ENCODE measurements around the gene TGFB2.

TGFB2 gene

DNA sequence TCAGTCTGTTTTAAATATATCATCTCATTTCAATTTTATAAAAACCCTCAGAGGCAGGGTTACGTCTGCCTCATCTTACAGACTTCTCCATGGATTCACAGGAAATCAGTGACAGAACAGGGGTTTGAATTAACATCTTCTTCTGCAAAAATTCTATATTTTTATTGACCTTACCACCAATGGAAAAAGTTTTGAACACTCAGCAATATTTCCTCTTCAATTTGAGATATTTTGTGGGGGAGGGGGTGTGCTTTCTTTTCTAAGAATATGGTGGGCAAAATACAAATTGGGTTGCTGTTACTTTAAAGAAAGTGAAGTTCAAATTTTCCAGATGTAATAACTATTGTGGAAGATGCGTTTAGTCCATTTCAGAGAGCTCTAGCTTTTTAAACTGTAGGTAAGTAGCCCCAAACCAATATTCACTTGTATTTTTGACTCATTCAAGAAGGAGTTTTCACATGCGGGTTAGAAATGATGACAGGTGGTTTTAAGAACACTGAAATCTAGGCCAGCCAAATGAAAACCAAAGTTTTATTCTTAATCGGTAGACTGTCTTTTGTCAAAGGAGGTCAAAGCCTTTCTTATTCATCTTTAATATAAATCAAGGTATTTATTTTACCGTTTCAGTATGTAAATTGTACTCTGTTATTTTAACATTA is 17.4 kb downstream of the TGFB2 start:
- DNase-seq (ENCODE audit: low spot score) = no peak

DNA sequence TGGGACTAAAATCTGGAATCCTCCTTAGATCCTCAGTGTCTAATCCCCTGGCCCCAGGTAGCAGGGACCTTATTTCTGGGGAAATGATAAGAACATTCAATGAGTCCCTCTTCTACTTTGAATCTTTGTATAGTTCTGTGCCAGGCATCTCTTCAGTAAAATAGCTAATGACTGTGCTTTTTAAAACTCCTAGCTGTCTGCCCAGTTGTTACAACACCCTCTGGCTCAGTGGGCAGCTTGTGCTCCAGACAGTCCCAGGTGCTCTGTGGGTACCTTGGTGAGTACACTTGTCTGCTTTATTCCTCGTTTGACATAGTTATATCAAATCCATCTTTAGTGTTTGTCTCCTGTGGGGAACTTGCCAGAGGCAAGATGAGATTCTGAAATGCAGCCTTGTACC is 18.0 kb downstream of the TGFB2 start:
- no peak for DNase-seq (ENCODE audit: low spot score)

DNA sequence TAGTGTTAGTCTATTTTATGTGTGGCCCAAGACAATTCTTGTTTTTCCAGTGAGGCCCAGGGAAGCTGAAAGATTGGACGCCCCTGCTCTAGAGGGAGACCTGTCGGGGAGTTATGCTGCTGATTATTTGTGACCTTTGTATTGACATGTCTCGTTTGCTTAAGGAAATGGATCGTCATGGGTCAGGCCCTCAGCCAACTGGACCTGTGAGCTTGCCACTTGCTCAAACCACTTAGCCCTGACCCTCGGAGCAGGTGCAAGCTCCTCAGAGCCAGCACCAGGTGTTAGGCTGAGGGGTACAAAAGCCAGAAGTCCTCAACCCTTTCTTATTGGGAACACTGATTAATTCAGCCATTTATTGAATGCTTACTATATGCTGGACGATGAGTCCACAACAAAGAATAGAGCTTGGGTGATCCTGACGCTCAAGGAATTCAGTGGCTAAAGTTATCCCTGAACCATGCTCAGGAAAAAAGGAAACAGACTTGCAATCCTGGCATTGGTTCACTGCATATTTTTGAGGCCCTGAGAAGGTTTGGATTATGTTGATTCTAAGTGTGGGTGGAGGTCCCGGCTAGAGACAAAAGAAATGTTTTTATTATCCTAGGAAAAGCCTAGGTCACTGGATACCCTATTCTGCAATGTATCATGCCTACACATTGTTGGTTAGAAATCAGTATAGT is 19.0 kb downstream of the TGFB2 start:
- DNase-seq (ENCODE audit: low spot score) = no peak

DNA sequence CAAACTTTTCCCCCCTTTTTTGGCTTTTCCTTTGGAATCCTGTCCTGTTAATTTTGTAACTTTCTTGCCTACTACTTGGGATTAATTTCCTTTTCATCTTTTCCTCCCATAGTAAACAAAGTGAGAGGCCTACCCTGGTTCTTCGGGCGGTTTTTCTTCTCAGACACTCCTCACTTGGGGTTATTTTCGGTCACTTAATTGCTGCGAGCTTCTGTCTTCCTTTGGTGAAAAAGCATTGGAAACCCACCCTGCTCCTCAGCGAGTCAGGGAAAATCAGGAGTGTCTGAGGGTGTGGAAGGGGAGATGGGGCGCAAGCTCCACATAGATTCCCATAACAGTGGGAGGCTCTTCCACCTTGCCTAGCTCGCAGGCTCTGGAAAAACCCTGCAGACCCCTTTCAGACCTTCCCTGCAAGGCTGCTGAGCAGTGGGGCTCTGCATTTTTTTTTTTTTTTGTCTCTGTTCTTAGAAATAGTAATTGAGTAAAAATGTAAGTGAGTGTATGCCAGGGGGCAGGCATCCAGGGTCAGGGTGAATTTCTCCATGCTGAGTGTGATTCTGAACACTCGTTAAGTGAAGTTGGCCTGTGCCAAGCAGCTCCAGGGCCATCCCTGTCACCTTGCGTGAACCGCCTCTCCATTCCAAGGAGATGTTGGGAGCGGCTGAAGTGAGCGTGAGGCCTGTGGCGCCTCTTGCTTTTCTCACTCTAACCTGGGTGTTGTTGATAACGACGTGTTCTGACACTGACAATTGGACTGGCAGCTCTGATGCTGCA is 20.3 kb downstream of the TGFB2 start:
- no peak for DNase-seq (ENCODE audit: low spot score)

DNA sequence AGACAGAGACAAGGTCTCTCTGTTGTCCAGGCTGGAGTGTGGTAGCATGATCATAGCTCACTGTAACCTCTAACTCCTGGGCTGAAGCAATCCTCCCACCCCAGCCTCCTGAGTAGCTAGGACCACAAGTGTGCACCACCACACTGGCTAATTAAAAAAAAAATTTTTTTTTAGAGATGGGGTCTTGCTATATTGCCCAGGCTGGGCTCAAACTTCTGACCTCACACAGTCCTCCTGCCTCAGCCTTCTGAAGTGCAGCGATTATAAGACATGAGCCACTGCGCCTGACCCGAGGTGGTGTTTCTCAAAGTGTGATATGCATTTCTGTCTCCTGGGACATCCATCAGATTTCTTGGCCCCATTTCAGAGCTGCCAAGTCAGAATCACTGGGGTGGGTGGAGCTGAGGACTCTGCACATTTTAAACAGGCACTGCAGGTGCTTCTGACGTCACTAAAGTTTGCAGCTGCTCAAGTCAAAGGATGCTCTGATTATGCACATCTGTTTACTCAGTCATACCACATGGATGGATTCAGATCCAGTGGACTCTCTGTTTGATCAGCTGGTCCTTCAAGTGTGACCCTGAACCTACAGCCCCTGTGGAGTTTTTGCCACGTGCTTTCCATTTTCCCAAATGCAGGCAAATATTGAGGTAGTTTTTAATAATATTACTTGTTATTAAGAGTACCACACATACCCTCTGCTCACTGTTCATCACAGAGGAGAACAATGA is 21.4 kb downstream of the TGFB2 start:
- DNase-seq (ENCODE audit: low spot score) = no peak

DNA sequence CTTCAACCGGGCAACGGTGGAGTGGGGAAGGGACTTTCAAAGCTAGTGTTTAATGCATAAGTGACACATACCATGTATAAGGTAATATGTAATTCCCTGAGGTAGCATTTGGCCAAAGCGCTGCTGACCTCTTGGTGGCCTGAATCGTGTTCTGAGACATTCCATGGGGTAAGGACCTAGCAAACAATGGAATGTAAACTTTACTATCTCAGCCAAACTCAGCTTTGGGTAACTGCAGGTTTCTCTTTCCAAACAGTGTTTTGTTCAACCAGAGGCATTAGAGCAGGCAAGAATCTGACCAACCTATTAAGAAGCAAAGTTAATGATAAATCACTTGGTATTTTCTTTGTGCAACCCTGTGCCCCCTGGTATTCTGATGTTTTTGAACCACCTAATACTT is 22.0 kb downstream of the TGFB2 start:
- no peak for DNase-seq (ENCODE audit: low spot score)

DNA sequence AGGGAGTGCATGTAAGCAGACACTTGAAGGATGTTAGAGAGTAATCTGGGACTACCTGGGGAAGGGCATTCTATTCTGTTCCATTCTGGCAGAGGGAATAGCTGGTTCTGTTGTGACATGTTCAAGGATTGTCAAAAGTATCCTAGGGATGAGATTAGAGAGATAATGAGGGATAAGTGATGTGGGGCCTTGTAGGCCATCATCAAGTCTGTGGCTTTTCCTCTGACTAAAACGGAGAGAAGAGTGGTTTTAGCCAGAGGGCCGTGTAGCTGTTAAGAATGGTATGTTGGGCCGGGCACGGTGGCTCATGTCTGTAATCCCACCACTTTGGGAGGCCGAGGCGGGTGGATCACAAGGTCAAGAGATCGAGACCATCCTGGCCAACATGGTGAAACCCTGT is 23.6 kb downstream of the TGFB2 start:
- no peak for DNase-seq (ENCODE audit: low spot score)

DNA sequence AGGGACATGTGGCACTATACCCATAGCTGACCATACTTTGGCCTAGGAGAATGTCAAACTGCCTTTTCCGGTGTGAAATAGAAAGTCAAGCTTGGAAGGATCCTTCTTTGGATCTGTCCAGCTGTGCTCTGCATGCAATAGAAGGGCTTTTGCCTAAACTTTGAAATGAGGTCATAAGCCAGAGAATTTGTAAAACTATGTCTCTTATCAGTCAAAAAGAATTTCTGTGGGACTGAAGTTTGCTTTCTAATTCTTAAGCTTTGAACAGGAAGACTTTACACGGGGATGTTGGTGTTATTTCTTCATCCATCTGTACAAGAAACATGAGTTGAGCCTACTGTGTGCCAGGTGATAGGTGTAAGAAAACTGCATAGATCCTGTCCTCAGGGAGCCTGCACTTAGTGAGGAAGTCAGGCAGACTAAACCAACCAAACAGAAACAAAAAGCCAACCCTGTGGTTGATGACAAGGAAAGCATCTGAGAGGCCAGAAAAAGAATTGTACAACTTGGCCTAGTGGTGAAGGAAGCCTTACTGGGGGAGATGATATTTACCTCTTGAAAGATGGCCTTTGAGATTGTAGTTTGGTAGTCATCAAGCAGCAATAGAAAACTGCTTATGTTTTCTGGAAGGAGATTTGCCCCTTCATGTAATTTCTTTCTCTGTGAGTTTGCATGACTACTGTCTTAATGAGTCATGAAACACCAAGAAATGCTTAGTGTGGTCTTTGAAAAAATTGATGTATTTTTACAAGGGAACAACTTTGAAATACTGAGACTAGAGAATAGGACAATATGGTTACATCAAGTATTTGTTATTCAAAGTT is 24.8 kb downstream of the TGFB2 start:
- no peak for DNase-seq (ENCODE audit: low spot score)

DNA sequence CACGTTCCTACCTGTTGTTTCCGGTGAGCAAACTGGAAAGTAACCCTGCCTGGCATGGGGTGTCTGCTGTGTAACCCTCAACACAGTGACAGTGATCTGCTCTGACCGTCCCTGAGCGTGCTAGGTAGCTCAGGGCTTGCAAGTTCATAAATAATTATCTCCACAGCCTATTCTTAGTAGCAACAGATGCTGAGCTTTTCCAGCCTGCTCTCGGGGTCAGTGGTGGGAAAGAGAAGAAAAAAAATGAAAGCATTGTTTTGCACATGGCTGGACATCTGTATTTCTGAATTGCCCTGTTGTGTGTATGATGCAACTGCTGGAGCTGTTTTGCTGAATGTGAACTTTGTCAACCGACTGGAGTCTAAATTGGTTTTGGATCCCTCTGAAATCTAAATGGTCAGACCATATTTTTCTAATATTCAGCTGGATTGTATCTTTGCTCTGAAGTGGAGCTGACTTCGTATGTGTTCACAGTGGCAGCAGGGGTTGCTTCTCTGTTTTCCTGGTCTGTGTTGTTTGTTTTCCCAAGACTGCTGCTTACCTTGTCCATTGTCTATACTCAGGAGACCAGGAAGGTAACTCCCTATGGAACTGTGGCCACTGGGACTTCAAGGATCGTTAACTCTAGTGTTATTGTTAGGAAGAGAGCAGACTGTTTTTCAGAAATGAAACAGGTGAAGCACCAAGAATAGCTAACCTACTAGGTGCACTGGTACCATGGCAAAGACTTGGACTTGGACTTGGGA is 27.0 kb downstream of the TGFB2 start:
- no peak for DNase-seq (ENCODE audit: low spot score)

DNA sequence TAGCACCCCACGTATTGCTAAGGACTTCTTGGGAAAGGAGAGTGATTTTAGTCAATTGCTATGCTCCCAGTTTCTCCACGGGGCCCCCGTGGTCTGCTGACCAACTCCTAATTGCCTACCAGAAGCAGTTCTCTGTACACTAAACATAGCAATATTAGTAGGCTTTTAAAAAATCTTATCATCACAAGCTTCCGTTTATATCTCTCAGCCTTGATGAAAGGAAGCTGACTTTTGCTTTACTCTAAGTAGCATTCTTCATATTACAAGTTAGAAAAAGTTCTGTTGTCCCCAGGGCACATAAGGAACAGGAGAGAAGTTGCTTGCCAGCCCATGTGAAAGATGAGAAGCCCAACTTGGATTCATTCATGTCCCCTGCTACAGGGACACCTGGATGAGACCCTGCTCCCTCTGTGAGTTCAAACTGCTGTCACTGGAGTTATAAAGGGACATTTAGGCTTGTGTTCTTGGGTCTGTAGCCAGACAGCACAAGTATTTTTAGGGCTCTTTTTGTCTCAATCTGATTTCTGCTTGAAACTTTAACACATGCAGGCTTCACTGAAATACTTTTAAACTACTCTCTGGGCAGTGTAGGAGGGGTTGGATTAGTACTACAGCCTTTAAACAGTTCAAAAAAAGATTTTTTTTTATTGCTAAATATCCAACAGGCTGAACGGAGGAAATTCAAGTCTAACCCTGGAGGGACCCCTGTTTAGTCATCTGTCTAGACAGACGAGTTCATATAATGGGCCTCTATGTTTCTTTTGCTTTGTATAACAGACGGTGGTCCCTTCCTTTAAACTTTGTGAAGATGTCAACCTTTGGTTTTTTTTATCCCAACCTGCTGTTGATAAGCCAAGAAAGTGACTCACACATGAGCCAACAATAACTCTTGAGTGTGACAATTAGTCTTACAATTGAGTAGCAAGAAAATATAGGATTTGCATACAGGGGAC is 29.5 kb downstream of the TGFB2 start:
- DNase-seq (ENCODE audit: low spot score) = no peak

DNA sequence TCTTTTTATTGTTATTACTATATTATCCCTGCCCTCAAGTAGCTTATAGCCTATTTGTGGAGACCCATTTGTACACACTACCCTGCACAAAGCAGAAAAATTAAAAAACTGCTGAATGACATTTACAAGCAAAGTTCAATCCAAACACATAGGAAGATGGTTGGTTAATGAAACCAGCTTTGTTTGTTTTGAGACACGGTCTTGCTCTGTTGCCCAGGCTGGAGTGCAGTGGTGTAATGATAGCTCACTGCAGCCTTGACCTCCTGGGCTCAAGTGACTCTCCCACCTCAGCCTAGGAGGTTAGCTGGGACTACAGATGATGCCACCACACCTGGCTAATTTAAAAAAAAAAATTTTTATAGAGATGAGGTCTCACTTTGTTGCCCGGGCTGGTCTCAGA is 31.6 kb downstream of the TGFB2 start:
- DNase-seq (ENCODE audit: low spot score) = no peak

DNA sequence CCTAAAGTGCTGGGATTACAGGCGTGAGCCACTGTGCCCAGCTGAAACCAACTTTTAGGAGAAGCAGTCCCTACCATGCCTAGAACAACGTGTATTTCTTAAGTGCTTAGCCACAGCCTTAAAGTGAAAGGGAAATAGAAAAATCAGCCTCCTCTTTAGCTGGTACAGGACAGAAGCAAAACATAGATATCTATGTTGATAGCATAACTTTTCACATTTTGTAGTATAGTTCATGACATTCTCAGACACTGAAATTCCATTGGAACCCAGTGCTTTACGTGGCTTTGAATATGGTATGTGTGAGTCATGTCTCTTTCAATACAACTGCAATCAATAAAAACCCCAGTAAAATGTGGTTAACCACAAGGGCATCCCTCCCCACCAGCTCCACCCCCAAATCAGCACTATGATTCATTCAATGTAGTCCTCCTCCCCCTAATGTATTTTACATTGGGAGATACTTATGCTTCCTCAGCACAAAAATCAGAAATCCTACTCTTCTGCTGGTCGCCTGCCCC is 32.1 kb downstream of the TGFB2 start:
- no peak for DNase-seq (ENCODE audit: low spot score)

DNA sequence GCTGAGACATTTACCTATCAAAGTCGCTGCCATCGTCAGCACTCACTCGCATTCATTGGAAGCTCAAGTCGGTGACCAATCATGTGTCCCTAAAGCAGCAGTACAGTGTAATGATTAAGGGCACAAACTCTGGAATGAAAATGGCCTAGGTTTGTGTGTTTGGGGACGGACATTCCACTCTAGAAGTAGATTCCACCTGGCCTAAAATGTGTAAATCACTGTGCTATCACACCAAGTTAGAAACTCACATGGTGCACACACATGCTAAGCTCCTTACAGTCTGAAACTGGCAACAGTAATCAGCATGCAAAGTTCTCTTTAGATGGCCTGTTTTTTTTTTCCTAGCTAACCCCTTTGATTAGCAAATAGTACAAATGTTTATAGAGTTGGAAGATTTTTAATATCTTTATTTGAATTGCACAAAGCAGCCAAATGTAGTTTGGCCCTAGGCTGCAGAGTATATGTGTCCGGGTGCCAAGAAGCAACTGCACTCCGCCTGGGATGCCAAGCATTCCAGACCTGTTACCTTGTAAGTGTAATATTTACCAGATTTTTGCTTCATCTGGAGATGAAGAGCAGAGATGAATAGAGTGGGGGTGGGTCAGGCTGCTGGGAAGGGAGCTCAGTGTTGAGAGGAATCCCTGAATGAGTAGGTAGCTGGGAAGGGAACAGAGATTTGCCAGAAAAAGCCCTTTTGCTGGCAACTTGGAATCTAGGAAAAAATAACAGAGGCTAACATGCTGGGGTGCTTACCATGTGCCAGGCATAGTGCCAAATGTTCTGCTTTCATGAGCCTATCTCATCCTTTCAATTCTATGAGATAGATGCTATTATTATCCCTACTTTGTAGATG is 35.2 kb downstream of the TGFB2 start:
- no peak for DNase-seq (ENCODE audit: low spot score)

DNA sequence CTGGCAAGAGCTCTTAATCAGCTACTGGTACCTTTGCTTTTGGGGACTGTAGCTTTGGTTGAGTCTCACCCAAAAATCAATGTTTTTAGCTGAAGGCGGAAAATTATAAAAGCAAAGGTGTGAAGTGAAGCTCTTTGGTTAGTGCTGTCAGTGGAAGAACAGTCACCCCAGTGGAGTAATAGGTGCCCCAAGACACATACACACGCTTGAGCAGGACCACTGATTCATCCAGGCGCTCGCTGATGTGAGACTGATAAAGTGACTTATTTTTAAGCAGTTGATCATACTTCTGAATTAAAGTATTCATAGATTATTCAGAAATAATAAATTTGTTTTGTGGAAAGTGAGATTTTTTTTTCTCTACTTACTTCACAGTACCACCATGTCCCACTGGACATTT is 37.1 kb downstream of the TGFB2 start:
- DNase-seq (ENCODE audit: low spot score) = no peak

DNA sequence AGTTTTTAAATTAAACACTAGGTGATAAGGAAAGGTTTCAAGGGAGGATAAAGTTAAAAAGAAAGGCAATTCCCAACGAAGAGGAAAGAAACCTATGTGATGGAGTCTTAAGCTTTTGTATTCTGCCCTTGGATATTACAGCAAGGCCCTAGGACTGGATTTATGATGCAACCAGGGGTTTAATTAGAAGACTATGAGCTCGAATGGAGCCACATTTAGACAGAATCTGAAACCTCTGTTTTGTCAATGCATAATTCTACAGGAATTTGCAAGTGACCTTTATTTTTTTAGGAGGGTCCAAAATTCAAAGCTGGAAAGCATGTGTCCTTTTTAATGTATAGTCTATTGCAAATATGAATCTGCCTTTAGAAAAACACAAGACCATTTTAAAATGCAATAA is 37.9 kb downstream of the TGFB2 start:
- DNase-seq (ENCODE audit: low spot score) = no peak

DNA sequence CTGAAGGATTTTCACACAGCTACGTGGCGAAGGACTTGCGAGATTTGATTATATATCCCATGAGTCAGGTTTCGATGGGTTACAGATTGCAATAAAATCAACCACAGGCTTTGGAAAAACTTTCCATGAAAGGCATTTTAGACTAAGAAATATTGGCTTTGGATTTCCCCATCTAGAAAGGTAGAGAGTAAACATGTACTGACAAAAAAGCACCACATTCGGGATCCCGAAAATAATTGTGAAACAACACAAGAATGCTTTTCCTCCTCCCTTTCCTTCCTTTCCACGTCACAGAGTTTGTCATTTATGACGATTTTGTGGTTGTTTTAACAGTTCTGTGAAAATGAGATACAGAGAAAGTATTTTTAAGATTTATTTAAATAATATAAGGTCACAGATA is 38.5 kb downstream of the TGFB2 start:
- no peak for DNase-seq (ENCODE audit: low spot score)

DNA sequence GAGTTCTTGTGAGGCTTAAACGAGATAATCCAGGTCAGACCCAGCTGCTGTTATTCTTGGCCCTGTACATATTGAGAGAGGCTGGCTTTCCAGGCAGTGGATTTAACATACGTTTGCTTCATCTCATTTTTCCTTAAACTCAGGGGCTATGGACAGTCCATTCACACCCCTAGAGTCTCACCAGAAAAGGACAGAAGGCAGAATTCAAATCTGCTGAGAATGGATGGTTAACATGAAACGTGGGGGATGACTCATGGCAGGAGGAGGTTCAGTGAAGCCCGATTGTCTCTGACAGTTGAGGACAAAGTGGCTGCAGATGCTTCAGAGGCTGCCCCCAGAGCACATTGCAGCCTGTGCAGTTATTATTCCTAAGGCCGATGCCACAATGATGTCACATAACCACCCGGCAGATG is 39.5 kb downstream of the TGFB2 start:
- no peak for DNase-seq (ENCODE audit: low spot score)

DNA sequence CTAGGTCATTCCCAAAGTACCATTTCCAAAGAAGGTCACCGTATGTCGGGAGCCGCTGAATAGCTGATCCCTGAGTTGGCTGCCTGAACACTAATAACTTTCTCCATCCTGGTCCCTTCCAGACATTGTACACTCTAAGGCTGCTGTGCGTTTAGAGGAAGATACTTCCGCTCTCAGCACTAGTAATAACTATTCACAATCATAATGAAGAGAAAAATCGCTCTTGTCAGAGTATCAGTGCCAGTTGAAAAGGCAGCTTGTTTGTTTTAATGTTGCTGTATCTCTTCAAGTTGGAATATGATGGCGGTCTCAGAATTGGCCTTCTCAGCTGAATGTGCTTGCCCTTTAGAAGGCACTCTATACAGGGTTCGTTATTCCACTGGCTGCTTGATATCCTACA is 43.5 kb downstream of the TGFB2 start:
- no peak for DNase-seq (ENCODE audit: low spot score)

DNA sequence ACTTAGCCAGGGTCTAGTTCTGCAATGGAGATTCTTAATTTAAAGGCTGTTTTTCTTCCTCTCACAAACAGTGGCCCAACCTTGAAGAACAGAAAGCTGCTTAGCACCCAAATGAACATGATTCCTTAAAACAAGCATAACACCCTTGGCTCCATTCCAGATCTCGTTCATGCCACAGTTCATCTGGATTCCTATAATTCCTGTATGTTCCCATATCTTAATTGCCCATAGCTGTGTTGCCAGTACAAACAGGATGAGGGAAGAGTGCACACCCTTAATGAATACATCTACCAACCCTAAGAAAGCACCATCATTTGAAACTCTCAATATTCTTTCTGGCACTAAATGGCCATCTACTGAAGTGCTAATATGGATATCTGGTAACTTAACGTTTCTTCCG is 45.5 kb downstream of the TGFB2 start:
- no peak for DNase-seq (ENCODE audit: low spot score)
